ENCODE measurements around the gene FPR2. TPM values are rescaled to one million over a fixed set of nuclear protein-coding genes. Genes with fewer than 3 reads are reported as not detected.

Gene FPR2
- total and polyA plus RNA-seq, 2 experiments from 2014 or later, result not detected

- Histone ChIP-seq H3K36me3 (ENCODE audit: insufficient read depth) (no peaks in the 10 kb centered on the region), H3K79me2 (replicated peaks; ENCODE audit: insufficient read depth) (no peaks in the 10 kb centered on the region), H3K4me2 (no peak overlapping the region), H3K27me3 (ENCODE audit: insufficient read depth) (peaks cover 5% of the 10 kb centered on the region; the same call in 1 of the 2 replicates), H3K27ac (ENCODE audit: low read depth) (no peak overlapping the region), H3K4me1 (ENCODE audit: insufficient read depth) (no peaks in the 10 kb centered on the region; the same call in 1 of the 2 replicates), H2AFZ (no peak overlapping the region), H3F3A (replicated peaks; ENCODE audit: low read depth) (no peaks in the 10 kb centered on the region), H3K4me3 (no peak overlapping the region), H3K9me2 (ENCODE audit: insufficient read depth) (no peaks in the 10 kb centered on the region), H4K20me1 (replicated peaks; ENCODE audit: insufficient read depth) (0 out of 2 replicates have a peak, but pooled peaks cover 3% of the 10 kb centered on the region)
- Mint-ChIP-seq H3K4me1 (no peaks in the 10 kb centered on the region), H3K27me3 (ENCODE audit: insufficient read depth, low read depth, poor library complexity) (peaks cover 14% of the 10 kb centered on the region), H3K9me3 (no peaks in the 10 kb centered on the region; the same call in 2 of the 3 replicates), H3K36me3 (ENCODE audit: low read depth) (no peaks in the 10 kb centered on the region; the same call in 2 of the 3 replicates), H3K27ac (no peak overlapping the region), H3K4me3 (no peak overlapping the region)
- DNase-seq (ENCODE audit: low spot score), result no peak
- ATAC-seq, result no peak
- TF ChIP-seq JUNB (IDR thresholded peaks at IDR 0.05; ENCODE audit: unreplicated experiment) (no peak), EZH2phosphoT487 (IDR thresholded peaks at IDR 0.05; ENCODE audit: unreplicated experiment) (no peak), ZNF462 (CRISPR knock-in tag; IDR thresholded peaks at IDR 0.05) (no peak), CREB1 (CRISPR knock-in tag; IDR thresholded peaks at IDR 0.05; ENCODE audit: low read depth) (no peak), CTCF (conservative IDR thresholded peaks at IDR 0.05; ENCODE audit: low read depth in 2 of 2) (no peak), ZNF114 (CRISPR knock-in tag; IDR thresholded peaks at IDR 0.05) (no peak), REST (IDR thresholded peaks at IDR 0.05; ENCODE audit: unreplicated experiment) (no peak), EZH2 (IDR thresholded peaks at IDR 0.05; ENCODE audit: low read depth, unreplicated experiment) (no peak), ZNF331 (CRISPR knock-in tag; IDR thresholded peaks at IDR 0.05; ENCODE audit: low read depth) (no peak), STAT1 (IDR thresholded peaks at IDR 0.05; ENCODE audit: unreplicated experiment) (no peak)
Observed at GRCh38 chr19:51711702-51712101, 49.3 kb upstream of the FPR2 start.
